Neural crest cell (in vitro differentiated cells): ENCODE measurements around the gene PIGT. TPM values are rescaled to one million over a fixed set of nuclear protein-coding genes. Genes with fewer than 3 reads are reported as not detected.
"Not testable (repeated sequence)": the region's sequence is repeated elsewhere in the genome, so short reads cannot be mapped to it uniquely, and the experiment has no call there.

ENCODE experiments used
- DNase-seq: peaks from one replicate; pipeline ENCODE4 v3.0.0; 2021; ENCODE audit warnings: low read depth, mixed read lengths, low spot score
- H3K27ac Mint-ChIP-seq: one replicate; pipeline ENCODE4 v1.8.0; 2021; ENCODE audit warnings: mild to moderate bottlenecking, mixed read lengths; ENCODE audit not compliant: unreplicated experiment
- H3K27me3 Mint-ChIP-seq: 2 replicates; pipeline ENCODE4 v1.8.0; 2021; ENCODE audit warnings: low read depth, mild to moderate bottlenecking, mixed read lengths
- H3K36me3 Mint-ChIP-seq: 2 replicates; pipeline ENCODE4 v1.8.0; 2021; ENCODE audit warnings: low read depth, mild to moderate bottlenecking, mixed read lengths
- H3K4me1 Mint-ChIP-seq: 2 replicates; pipeline ENCODE4 v1.8.0; 2021; ENCODE audit warnings: mixed read lengths
- H3K4me3 Mint-ChIP-seq: one replicate; pipeline ENCODE4 v1.8.0; 2021; ENCODE audit warnings: mild to moderate bottlenecking, mixed read lengths
- H3K9me3 Mint-ChIP-seq: 2 replicates; pipeline ENCODE4 v1.8.0; 2021; ENCODE audit warnings: mixed read lengths
- CTCF ChIP-seq: fragments of 200-600 bp; sonication (generic); conservative IDR thresholded peaks from 2 replicates; pipeline ENCODE4 v1.5.0; 2021; ENCODE audit warnings: antibody characterized with exemption, mild to moderate bottlenecking
- microRNA-seq: library from miRNA; unstranded; fragments of <30 nt; microRNA quantifications from one replicate; pipeline ENCODE4, GENCODE V29; 2020
- total RNA-seq: library from RNA; stranded (reverse); gene quantifications from 2 replicates; pipeline ENCODE4 v1.2.1, GENCODE V29; 2021

Gene PIGT
- total RNA-seq, 1 donor from 2014 or later: 64.8 TPM

GRCh38 chr20:45467861-45468260, 51.9 kb downstream of the PIGT start:
- Mint-ChIP-seq H3K27ac (no peak overlapping the region), H3K4me1 (peaks cover 14% of the 10 kb centered on the region), H3K27me3 (peaks cover 24% of the 10 kb centered on the region), H3K4me3 (peak overlapping the region; percentile 24), H3K9me3 (peaks cover 3% of the 10 kb centered on the region), H3K36me3 (peaks cover 2% of the 10 kb centered on the region)
- no peak for DNase-seq
- no peak for TF ChIP-seq CTCF

- peaks cover 2% of the 10 kb centered on the region for H3K36me3 Mint-ChIP-seq
- H3K27me3 Mint-ChIP-seq: peaks cover 32% of the 10 kb centered on the region
- peaks cover 14% of the 10 kb centered on the region for H3K4me1 Mint-ChIP-seq
- H3K4me3 Mint-ChIP-seq: peak within 1 kb of the TSS; percentile 57
- H3K27ac Mint-ChIP-seq: peak within 1 kb of the TSS; percentile 93
- H3K9me3 Mint-ChIP-seq: peaks cover 5% of the 10 kb centered on the region
- TF ChIP-seq CTCF: peak; percentile 23
- no peak for DNase-seq
These were observed 53.7 kb downstream of the PIGT start, which contains the start of gene WFDC2 for GRCh38 chr20:45469336-45470261. Gene WFDC2, plus strand, starts transcription at chr20:45469753. Its CDS starts 29 bp downstream, at chr20:45469782.

DNA sequence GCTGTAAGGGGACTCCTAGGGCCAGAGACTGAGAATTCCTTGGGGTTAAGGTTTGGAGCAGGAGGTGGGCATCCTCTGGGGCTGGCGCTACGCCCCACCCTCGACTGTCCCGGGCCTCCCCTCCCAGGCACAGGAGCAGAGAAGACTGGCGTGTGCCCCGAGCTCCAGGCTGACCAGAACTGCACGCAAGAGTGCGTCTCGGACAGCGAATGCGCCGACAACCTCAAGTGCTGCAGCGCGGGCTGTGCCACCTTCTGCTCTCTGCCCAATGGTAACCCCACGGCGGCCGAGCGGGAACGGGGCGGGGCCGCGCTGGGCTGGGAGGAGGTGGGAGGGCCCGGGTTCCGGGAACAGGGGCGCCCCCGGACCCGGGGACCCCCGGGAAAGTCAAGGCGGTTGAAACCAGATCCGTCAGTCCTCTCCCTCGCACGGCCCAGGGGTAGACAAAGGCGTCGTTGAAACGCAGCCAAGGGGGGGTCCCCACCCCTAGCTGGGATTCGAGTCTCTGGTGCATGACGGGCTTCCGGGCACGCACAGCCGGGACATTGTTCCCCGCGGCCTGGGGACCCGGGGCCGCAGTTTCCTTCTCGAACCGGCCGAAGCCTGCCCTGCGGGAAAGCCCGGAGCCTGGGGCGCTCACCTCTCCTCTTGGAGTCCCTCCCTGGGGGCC, 54.5 kb downstream of the PIGT start:
- DNase-seq: peak; percentile 59
- Mint-ChIP-seq H3K27ac (peak overlapping the region; percentile 93), H3K36me3 (peaks cover 2% of the 10 kb centered on the region)

GRCh38 chr20:45470937-45471336, 55.0 kb downstream of the PIGT start:
- H3K27me3 Mint-ChIP-seq: peaks cover 32% of the 10 kb centered on the region
- H3K36me3 Mint-ChIP-seq: peaks cover 2% of the 10 kb centered on the region
- peaks cover 14% of the 10 kb centered on the region for H3K4me1 Mint-ChIP-seq
- no peak for DNase-seq
- peak overlapping the region; percentile 56 for H3K4me3 Mint-ChIP-seq
- H3K9me3 Mint-ChIP-seq: peaks cover 5% of the 10 kb centered on the region
- H3K27ac Mint-ChIP-seq: peak overlapping the region; percentile 22
- no peak for TF ChIP-seq CTCF

More for the DNA sequence above, 54.5 kb downstream of the PIGT start:
- no peak for TF ChIP-seq CTCF
- H3K27me3 Mint-ChIP-seq: peaks cover 32% of the 10 kb centered on the region
- peak overlapping the region; percentile 56 for H3K4me3 Mint-ChIP-seq
- H3K9me3 Mint-ChIP-seq: peaks cover 5% of the 10 kb centered on the region
- H3K4me1 Mint-ChIP-seq: peaks cover 14% of the 10 kb centered on the region

- Mint-ChIP-seq H3K27me3 (peaks cover 32% of the 10 kb centered on the region), H3K4me3 (peak overlapping the region; percentile 40), H3K4me1 (peaks cover 14% of the 10 kb centered on the region)
- DNase-seq, H3K36me3 Mint-ChIP-seq, H3K27ac Mint-ChIP-seq, H3K9me3 Mint-ChIP-seq: not testable (repeated sequence)
These were observed 56.3 kb downstream of the PIGT start for GRCh38 chr20:45472286-45472685.

Small RNA genes lying within 50 kb of the gene (microRNA-seq; reads per million reads assigned to microRNA genes)
- gene MIR6812: 3.6 reads per million

Other genes with a start within 250 kb of the PIGT start
- not detected in 2 replicates for gene PI3, start 241.2 kb upstream of the PIGT start, total RNA-seq
- gene SEMG1, start 209.1 kb upstream of the PIGT start, total RNA-seq: not detected in 2 replicates
- gene SEMG2, start 194.8 kb upstream of the PIGT start, total RNA-seq: not detected in 2 replicates
- not detected in 2 replicates for gene SLPI, start 161.6 kb upstream of the PIGT start, total RNA-seq
- not detected in 2 replicates for gene RBPJL, start 109.3 kb upstream of the PIGT start, total RNA-seq
- 0.18 TPM in 1 of 2 replicates, not detected in the other for gene MATN4, start 107.8 kb upstream of the PIGT start, total RNA-seq
- gene SDC4, start 67.7 kb upstream of the PIGT start, total RNA-seq: 11.4 and 11.5 TPM in 2 replicates
- gene SYS1, start 53.0 kb upstream of the PIGT start, total RNA-seq: 24.6 and 25.7 TPM in 2 replicates
- not detected in 2 replicates for gene TP53TG5, start 37.8 kb upstream of the PIGT start, total RNA-seq
- 18.1 and 18.2 TPM in 2 replicates for gene DBNDD2, start 7.9 kb upstream of the PIGT start, total RNA-seq
- gene WFDC2, start 53.6 kb downstream of the PIGT start, total RNA-seq: 7.4 and 8.7 TPM in 2 replicates
- not detected in 2 replicates for gene SPINT3, start 99.5 kb downstream of the PIGT start, total RNA-seq
- gene WFDC6, start 123.3 kb downstream of the PIGT start, total RNA-seq: not detected in 2 replicates
- not detected in 2 replicates for gene EPPIN, start 131.3 kb downstream of the PIGT start, total RNA-seq
- not detected in 2 replicates for gene WFDC8, start 163.1 kb downstream of the PIGT start, total RNA-seq
- gene WFDC10A, start 213.6 kb downstream of the PIGT start, total RNA-seq: not detected in 2 replicates
- not detected in 2 replicates for gene WFDC9, start 215.1 kb downstream of the PIGT start, total RNA-seq